PFSK-1 (cell line): ENCODE results near the gene ZNF169.

Source experiments
- FOXP2 ChIP-seq: optimal IDR thresholded peaks from 2 replicates; pipeline ENCODE3; 2011; ENCODE audit warnings: borderline replicate concordance, control low read depth, inconsistent platforms; ENCODE audit not compliant: insufficient read depth; ENCODE audit errors: extremely low read length, extremely low read depth
- POLR2AphosphoS5 ChIP-seq: IDR thresholded peaks from 2 replicates; pipeline ENCODE4 v1.6.1; 2012; ENCODE audit warnings: low read depth, mild to moderate bottlenecking, control low read depth, low read length, moderate library complexity
- REST ChIP-seq, 2 experiments: IDR thresholded peaks; 2 replicates each; pipeline versions ENCODE4 v1.6.1 to v1.8.0; 2011 to 2012; ENCODE audit warnings: low read depth in 2 of 2, low read length in 2 of 2, control low read depth in 1 of 2, inconsistent platforms in 1 of 2, mild to moderate bottlenecking in 1 of 2, moderate library complexity in 1 of 2; ENCODE audit not compliant: insufficient read depth in 1 of 2
- SIN3A ChIP-seq: IDR thresholded peaks from 2 replicates; pipeline ENCODE4 v1.6.1; 2012; ENCODE audit warnings: mild to moderate bottlenecking, low read length, moderate library complexity, borderline replicate concordance; ENCODE audit not compliant: insufficient read depth
- TAF1 ChIP-seq: IDR thresholded peaks from 2 replicates; pipeline ENCODE4 v1.6.1; 2012; ENCODE audit warnings: low read length, control low read depth, borderline replicate concordance; ENCODE audit not compliant: insufficient read depth

The ZNF169 gene

GRCh38 chr9:94250456-94250855, 8.6 kb upstream of the ZNF169 start:
- TF ChIP-seq TAF1, result no peak
- TF ChIP-seq REST (IDR thresholded peaks at IDR 0.05; ENCODE audit: insufficient read depth in 1 of 2, low read depth in 2 of 2, low read length in 2 of 2), result no peak
- no peak for TF ChIP-seq FOXP2
- no peak for TF ChIP-seq SIN3A
- no peak for TF ChIP-seq POLR2AphosphoS5

- TF ChIP-seq FOXP2 (no peak), POLR2AphosphoS5 (no peak), REST (IDR thresholded peaks at IDR 0.05; ENCODE audit: insufficient read depth in 1 of 2, low read depth in 2 of 2, low read length in 2 of 2) (no peak), TAF1 (no peak)
Measured at GRCh38 chr9:94256007-94256406, 3.1 kb upstream of the ZNF169 start.

GRCh38 chr9:94269264-94269663, 10.2 kb downstream of the ZNF169 start:
- no peak for TF ChIP-seq FOXP2
- no peak for TF ChIP-seq REST (IDR thresholded peaks at IDR 0.05; ENCODE audit: insufficient read depth in 1 of 2, low read depth in 2 of 2, low read length in 2 of 2)
- no peak for TF ChIP-seq POLR2AphosphoS5
- no peak for TF ChIP-seq SIN3A
- TF ChIP-seq TAF1, result no peak

GRCh38 chr9:94270009-94270408, 10.9 kb downstream of the ZNF169 start:
- TF ChIP-seq POLR2AphosphoS5, result no peak
- no peak for TF ChIP-seq SIN3A
- no peak for TF ChIP-seq FOXP2
- no peak for TF ChIP-seq TAF1
- TF ChIP-seq REST (IDR thresholded peaks at IDR 0.05; ENCODE audit: insufficient read depth in 1 of 2, low read depth in 2 of 2, low read length in 2 of 2), result no peak
